GM12873 (cell line): ENCODE measurements around the gene SLC25A47.

Experiments used
- TF ChIP-seq, protein P1 (sequence below): IDR thresholded peaks from 2 replicates; pipeline ENCODE4 v1.5.1; 2012; ENCODE audit warnings: low read depth, mild to moderate bottlenecking, moderate library complexity, low read length, control low read depth; ENCODE audit not compliant: insufficient read depth; ENCODE audit errors: missing control alignments

Gene SLC25A47

DNA sequence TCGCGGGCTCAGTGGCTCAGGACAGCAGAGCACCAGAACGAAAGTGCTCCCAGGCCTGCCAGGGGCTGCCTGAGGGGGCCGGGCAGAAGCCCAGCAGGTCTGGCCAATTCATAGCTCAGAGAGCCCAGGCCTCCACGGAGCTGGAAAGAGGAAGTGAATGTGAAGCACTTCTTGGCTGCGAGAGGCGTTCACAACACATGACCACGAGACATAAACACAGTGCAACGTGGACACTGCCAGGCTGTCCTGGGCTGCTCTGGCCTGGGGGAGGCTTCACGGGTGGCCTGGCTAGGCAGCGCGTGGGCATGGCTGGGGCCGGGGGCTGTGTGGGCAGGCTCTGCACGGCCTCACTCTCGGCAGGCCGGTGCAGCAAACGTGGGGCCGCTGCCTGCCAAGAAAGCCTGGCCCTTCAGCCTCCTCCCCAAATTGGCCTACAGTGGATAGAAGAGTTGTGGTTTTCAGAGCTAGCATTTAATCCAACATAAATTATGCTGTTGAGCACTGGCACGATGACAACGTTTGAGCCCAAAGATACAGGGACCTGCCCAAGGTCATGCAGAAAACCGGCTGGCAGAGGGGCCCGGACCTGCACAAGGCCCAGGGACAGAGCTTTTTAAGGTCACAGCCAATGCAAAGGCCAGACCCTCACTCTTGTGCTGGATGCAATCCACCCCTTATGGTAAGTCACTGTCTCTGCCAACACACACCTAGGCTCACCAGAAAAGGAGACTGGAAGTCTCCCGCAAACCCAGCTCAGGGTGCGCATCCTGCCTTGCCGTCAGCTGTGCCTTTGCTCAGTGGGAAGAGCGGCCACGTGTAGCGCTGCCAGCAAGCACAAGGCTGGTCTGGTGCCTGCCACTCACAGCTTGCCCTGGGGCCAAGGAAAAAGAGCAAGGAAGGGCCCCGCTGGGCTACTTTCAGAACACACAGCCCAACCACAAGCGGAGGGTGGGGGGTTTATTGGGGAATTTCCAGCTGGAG, 25.5 kb upstream of the SLC25A47 start:
- TF ChIP-seq, protein P1, sequence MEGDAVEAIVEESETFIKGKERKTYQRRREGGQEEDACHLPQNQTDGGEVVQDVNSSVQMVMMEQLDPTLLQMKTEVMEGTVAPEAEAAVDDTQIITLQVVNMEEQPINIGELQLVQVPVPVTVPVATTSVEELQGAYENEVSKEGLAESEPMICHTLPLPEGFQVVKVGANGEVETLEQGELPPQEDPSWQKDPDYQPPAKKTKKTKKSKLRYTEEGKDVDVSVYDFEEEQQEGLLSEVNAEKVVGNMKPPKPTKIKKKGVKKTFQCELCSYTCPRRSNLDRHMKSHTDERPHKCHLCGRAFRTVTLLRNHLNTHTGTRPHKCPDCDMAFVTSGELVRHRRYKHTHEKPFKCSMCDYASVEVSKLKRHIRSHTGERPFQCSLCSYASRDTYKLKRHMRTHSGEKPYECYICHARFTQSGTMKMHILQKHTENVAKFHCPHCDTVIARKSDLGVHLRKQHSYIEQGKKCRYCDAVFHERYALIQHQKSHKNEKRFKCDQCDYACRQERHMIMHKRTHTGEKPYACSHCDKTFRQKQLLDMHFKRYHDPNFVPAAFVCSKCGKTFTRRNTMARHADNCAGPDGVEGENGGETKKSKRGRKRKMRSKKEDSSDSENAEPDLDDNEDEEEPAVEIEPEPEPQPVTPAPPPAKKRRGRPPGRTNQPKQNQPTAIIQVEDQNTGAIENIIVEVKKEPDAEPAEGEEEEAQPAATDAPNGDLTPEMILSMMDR, result no peak

DNA sequence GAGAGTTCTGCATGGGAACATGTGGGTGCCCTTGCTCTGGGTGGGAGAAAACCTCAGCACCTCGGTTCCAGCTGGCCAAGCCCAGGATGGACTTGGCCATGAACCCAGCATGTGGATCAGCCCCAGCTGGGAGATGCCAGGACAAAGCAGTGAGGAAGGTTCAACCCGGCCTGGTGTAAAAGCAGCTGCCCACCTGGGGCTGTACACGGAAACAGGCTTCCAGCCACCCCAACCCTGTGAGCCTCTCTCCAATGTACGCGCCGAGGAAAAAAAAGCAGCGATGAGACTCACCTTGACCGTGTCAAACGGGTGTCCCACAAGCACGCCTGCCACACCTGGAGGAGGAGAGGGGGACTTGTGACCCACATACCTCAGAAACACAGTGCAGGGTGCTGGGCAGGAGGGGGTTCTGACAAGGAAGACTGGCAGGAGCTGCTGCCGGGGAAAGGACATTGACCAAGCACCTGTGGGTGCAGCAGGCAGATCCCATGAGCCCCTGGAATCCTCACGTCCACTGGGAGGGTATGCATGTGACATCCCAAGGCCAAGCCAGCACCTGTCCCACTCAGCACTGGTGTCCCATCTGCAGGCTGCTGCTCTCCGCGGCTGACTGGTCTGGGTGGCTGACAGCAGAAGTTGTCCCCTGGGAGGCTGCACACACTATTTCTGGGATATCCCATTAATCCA, 24.4 kb upstream of the SLC25A47 start:
- TF ChIP-seq, protein P1, result no peak

DNA sequence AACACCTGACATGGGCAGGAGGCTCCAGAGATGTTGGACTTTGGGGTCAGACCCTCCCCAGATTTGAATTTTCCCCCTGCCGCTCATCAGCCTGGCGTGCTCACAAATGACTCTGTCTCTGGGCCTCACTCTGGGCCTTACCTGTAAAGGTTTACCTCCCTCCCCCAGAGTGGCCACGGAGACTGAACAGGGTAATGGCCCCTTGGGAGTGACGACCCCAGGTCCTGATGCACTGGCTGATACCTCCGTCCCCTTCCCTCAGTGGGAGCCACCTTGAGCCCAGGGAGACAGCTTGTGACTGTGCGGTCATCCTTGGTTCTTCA, 23.9 kb upstream of the SLC25A47 start:
- TF ChIP-seq, protein P1, result no peak

GRCh38 chr14:100302616-100303015, 20.5 kb upstream of the SLC25A47 start:
- TF ChIP-seq, protein P1, result no peak

DNA sequence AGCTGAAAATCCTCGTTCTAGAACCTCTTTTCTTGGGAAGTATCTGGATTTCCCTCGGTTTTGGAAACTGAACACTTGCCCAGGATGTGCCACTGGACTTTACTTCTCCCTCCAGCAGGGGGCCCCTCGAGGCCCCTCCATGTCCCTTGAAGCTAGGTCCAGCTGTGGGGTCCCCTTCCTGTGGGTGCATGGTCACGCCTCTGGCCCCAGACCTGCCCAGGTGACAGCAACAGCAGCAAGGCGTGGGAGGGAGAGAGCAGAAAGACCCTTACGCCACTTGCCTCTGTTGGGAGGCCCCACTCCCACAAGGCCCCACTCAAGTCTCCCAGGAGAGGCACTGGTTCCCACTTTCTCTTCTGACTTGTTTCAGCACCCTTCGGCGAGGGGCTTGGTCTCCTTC, 20.0 kb upstream of the SLC25A47 start:
- TF ChIP-seq, protein P1, result peak; percentile 75

DNA sequence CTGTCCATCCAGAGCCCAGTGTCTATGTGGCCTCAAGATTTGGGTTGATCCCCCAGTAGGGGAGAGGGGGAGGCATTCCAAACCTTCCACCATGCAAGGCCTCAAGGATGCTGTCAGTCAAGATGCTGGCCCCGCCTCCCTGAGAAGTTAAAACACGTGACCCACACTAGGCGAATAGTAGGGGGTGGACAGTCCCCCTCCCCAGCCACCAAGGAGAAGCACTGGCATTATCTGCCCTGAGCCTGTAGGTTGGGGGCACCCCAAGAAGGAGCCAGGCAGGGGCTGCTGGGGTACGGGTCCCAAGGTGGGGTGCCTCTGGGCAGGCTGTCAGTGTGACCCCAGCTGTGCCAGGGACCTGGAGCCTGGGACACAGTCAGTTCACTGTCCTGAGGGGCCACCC, 19.2 kb upstream of the SLC25A47 start:
- TF ChIP-seq, protein P1, result no peak

DNA sequence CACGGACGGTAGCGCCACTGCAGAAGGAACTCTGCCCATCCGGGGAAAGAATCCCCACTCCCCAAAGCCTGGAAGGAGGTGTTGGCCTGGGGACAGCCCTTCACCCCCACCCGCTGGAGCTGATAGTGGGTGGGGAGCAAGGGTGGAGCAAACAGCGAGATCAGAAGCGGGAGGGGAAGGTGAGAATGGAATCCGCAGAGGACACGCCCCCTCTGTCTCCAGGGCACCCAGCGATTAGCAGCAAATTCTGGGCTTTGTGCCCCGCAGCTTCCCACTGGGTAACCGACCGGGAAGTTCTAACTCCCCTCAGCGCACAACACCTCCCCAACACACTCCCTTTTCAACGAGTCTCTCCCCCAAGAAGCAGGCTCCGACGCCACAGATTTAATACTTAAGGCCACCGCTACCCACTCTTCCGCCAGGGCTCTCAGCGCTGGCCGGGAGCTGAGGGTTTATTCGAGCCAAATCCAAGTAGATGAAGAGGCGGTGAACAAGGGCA, 18.3 kb upstream of the SLC25A47 start:
- TF ChIP-seq, protein P1, result no peak
